Dermis microvascular lymphatic vessel endothelial cell (primary cell): Measurements from ENCODE around the gene ISYNA1. TPM values are rescaled to one million over a fixed set of nuclear protein-coding genes. Genes with fewer than 3 reads are reported as not detected.

Source experiments
- DNase-seq, 2 donors: peaks; one replicate each; pipeline versions ENCODE4 v3.0.0 to v3.0.0-alpha.2; 2010; ENCODE audit warnings: low read depth in 2 of 2
- total RNA-seq: library from RNA; depleted of rRNA; stranded (reverse); fragments of >200 nt; gene quantifications from 2 replicates; pipeline ENCODE4 v1.2.1, GENCODE V29; 2014

ISYNA1 gene
- total RNA-seq, result 38.1 and 57.3 TPM in 2 replicates

GRCh38 chr19:18437491-18438330, at the start of gene ISYNA1:
Gene ISYNA1 (minus strand): TSS chr19:18438133. CDS start chr19:18437979, 154 bp downstream.
- peak in 1 of 2 donors; percentile 66 for DNase-seq

GRCh38 chr19:18486746-18487145, 48.8 kb upstream of the ISYNA1 start:
- no peak for DNase-seq

GRCh38 chr19:18484992-18485391, 47.1 kb upstream of the ISYNA1 start:
- DNase-seq, result no peak

- no peak for DNase-seq
Observed at GRCh38 chr19:18483119-18483890, 45.4 kb upstream of the ISYNA1 start.

- no peak for DNase-seq
Observed at GRCh38 chr19:18481505-18482222, 43.7 kb upstream of the ISYNA1 start.

GRCh38 chr19:18480006-18480691, 42.2 kb upstream of the ISYNA1 start:
- DNase-seq, result peak in 1 of 2 donors; percentile 38

- DNase-seq, result peak; percentile 45 to 55
Observed at GRCh38 chr19:18478545-18479311, 40.8 kb upstream of the ISYNA1 start.

- DNase-seq, result no peak
Observed at GRCh38 chr19:18477974-18478373, 40.0 kb upstream of the ISYNA1 start.

GRCh38 chr19:18477042-18477779, 39.3 kb upstream of the ISYNA1 start:
- DNase-seq, result no peak

GRCh38 chr19:18476507-18477041, 38.6 kb upstream of the ISYNA1 start:
- DNase-seq, result no peak

GRCh38 chr19:18475762-18476331, 37.9 kb upstream of the ISYNA1 start:
- DNase-seq, result no peak

GRCh38 chr19:18475004-18475453, 37.1 kb upstream of the ISYNA1 start:
- peak in 1 of 2 donors; percentile 29 for DNase-seq

- DNase-seq, result no peak
Observed at GRCh38 chr19:18474366-18474887, 36.5 kb upstream of the ISYNA1 start.

- DNase-seq, result no peak
Observed at GRCh38 chr19:18473706-18474087, 35.8 kb upstream of the ISYNA1 start.

- no peak for DNase-seq
Observed at GRCh38 chr19:18473003-18473705, 35.2 kb upstream of the ISYNA1 start.

GRCh38 chr19:18470787-18471186, 32.9 kb upstream of the ISYNA1 start:
- no peak for DNase-seq

- DNase-seq, result peak in 1 of 2 donors; percentile 68
Observed at GRCh38 chr19:18469069-18469846, 31.3 kb upstream of the ISYNA1 start.
